ENCODE data around the gene PCNX2. TPM values are rescaled to one million over a fixed set of nuclear protein-coding genes. Genes with fewer than 3 reads are reported as not detected.
"Not testable (repeated sequence)": the region's sequence is repeated elsewhere in the genome, so short reads cannot be mapped to it uniquely, and the experiment has no call there.

The PCNX2 gene
- total RNA-seq, 6 experiments from 2014 or later = 9.9 to 15.6 (median 13.5) TPM

- no peaks in the 10 kb centered on the region for H3K9me3 Mint-ChIP-seq
- peaks cover 13% of the 10 kb centered on the region for H3K27me3 Mint-ChIP-seq (ENCODE audit: insufficient read depth)
- no peak for DNase-seq
- H3K27ac Mint-ChIP-seq = no peak overlapping the region
- peaks cover 35% of the 10 kb centered on the region for H3K4me1 Mint-ChIP-seq (ENCODE audit: low read depth)
- TF ChIP-seq CTCF (IDR thresholded peaks at IDR 0.05) = no peak
- H3K4me3 Mint-ChIP-seq = no peak overlapping the region
- peaks cover 45% of the 10 kb centered on the region for H3K36me3 Mint-ChIP-seq (ENCODE audit: low read depth)
Observed at GRCh38 chr1:233111731-233112130, 183.8 kb downstream of the PCNX2 start.

GRCh38 chr1:233109096-233109495 lies 186.4 kb downstream of the PCNX2 start:
- no peak for TF ChIP-seq CTCF (IDR thresholded peaks at IDR 0.05)
- Mint-ChIP-seq H3K9me3 (no peaks in the 10 kb centered on the region), H3K4me3 (no peak overlapping the region), H3K27me3 (ENCODE audit: insufficient read depth) (peaks cover 6% of the 10 kb centered on the region), H3K27ac (no peak overlapping the region), H3K4me1 (ENCODE audit: low read depth) (peaks cover 23% of the 10 kb centered on the region), H3K36me3 (ENCODE audit: low read depth) (peaks cover 34% of the 10 kb centered on the region)
- no peak for DNase-seq

- H3K4me1 Mint-ChIP-seq (ENCODE audit: low read depth); H3K27me3 Mint-ChIP-seq (ENCODE audit: insufficient read depth); DNase-seq; H3K4me3 Mint-ChIP-seq; H3K27ac Mint-ChIP-seq; H3K9me3 Mint-ChIP-seq: not testable (repeated sequence)
- peaks cover 42% of the 10 kb centered on the region for H3K36me3 Mint-ChIP-seq (ENCODE audit: low read depth)
Observed at GRCh38 chr1:233107716-233108130, 187.8 kb downstream of the PCNX2 start.

GRCh38 chr1:233107130-233107660 lies 188.3 kb downstream of the PCNX2 start:
- Mint-ChIP-seq H3K9me3 (no peaks in the 10 kb centered on the region), H3K36me3 (ENCODE audit: low read depth) (peaks cover 42% of the 10 kb centered on the region), H3K4me3 (no peak overlapping the region), H3K27ac (no peak overlapping the region), H3K4me1 (ENCODE audit: low read depth) (peaks cover 4% of the 10 kb centered on the region), H3K27me3 (ENCODE audit: insufficient read depth) (peaks cover 5% of the 10 kb centered on the region)
- TF ChIP-seq CTCF (IDR thresholded peaks at IDR 0.05) = no peak
- DNase-seq = no peak

GRCh38 chr1:233105225-233105624 lies 190.3 kb downstream of the PCNX2 start:
- no peak for DNase-seq
- TF ChIP-seq CTCF (IDR thresholded peaks at IDR 0.05) = no peak
- H3K27me3 Mint-ChIP-seq (ENCODE audit: insufficient read depth) = peaks cover 5% of the 10 kb centered on the region
- no peak overlapping the region for H3K27ac Mint-ChIP-seq
- H3K4me3 Mint-ChIP-seq = no peak overlapping the region
- peaks cover 34% of the 10 kb centered on the region for H3K36me3 Mint-ChIP-seq (ENCODE audit: low read depth)
- H3K9me3 Mint-ChIP-seq = no peaks in the 10 kb centered on the region
- no peaks in the 10 kb centered on the region for H3K4me1 Mint-ChIP-seq (ENCODE audit: low read depth)

- Mint-ChIP-seq H3K27me3 (ENCODE audit: insufficient read depth) (peaks cover 2% of the 10 kb centered on the region), H3K4me3 (no peak overlapping the region), H3K27ac (no peak overlapping the region), H3K9me3 (no peaks in the 10 kb centered on the region), H3K36me3 (ENCODE audit: low read depth) (peaks cover 13% of the 10 kb centered on the region), H3K4me1 (ENCODE audit: low read depth) (peaks cover 8% of the 10 kb centered on the region; the same call in 1 of the 2 replicates)
- no peak for DNase-seq
- no peak for TF ChIP-seq CTCF (IDR thresholded peaks at IDR 0.05)
Observed at GRCh38 chr1:233102341-233102740, 193.2 kb downstream of the PCNX2 start.
